GM23248 (cell line): ENCODE results near the gene PLXDC1.

ENCODE experiments used
- EZH2 ChIP-seq: fragments of 200-600 bp; sonication (generic); IDR thresholded peaks from 2 replicates; pipeline ENCODE4 v1.6.1; 2018; ENCODE audit warnings: antibody characterized with exemption, mild to moderate bottlenecking; ENCODE audit not compliant: insufficient read depth, poor library complexity, severe bottlenecking
- EZH2phosphoT487 ChIP-seq: fragments of 200-600 bp; sonication (generic); IDR thresholded peaks from 2 replicates; pipeline ENCODE4 v1.6.1; 2018; ENCODE audit warnings: antibody characterized with exemption, moderate library complexity, mild to moderate bottlenecking, low read depth; ENCODE audit not compliant: insufficient read depth

GRCh38 chr17:39161962-39162361, 10.5 kb upstream of the PLXDC1 start:
- TF ChIP-seq EZH2phosphoT487 (no peak), EZH2 (no peak)
